ENCODE measurements around the gene MTFMT.

MTFMT gene

GRCh38 chr15:65004993-65005392 is 24.4 kb downstream of the MTFMT start:
- 99% methylated on average over 3 of the region's 3 CpGs for WGBS

GRCh38 chr15:64997745-64998375 is 31.6 kb downstream of the MTFMT start:
- H3K4me1 ChIP-seq (ENCODE audit: insufficient read depth, low read length) = no peaks in the 10 kb centered on the region
- H3K36me3 ChIP-seq (ENCODE audit: insufficient read depth, low read length) = peaks cover 4% of the 10 kb centered on the region; the same call in 1 of the 2 replicates
- no peaks in the 10 kb centered on the region for H3K9me3 ChIP-seq (ENCODE audit: insufficient read depth, low read depth, low read length)
- H3K9ac ChIP-seq (ENCODE audit: low read depth, low read length) = no peak overlapping the region
- no peak overlapping the region for H3K27ac ChIP-seq (ENCODE audit: low read depth, low read length)
- 89% methylated on average over 4 of the region's 4 CpGs for WGBS
- H3K4me3 ChIP-seq (ENCODE audit: low read length) = no peak overlapping the region
- H3K27me3 ChIP-seq (ENCODE audit: insufficient read depth, low read length) = no peaks in the 10 kb centered on the region

More at GRCh38 chr15:65004993-65005392, 24.4 kb downstream of the MTFMT start:
- H3K4me1 ChIP-seq (ENCODE audit: insufficient read depth, low read length) = no peaks in the 10 kb centered on the region
- H3K9ac ChIP-seq (ENCODE audit: low read depth, low read length) = no peak overlapping the region
- no peaks in the 10 kb centered on the region for H3K27me3 ChIP-seq (ENCODE audit: insufficient read depth, low read length)
- peaks cover 28% of the 10 kb centered on the region for H3K36me3 ChIP-seq (ENCODE audit: insufficient read depth, low read length)
- peaks cover 3% of the 10 kb centered on the region; the same call in 1 of the 2 replicates for H3K9me3 ChIP-seq (ENCODE audit: insufficient read depth, low read depth, low read length)
- no peak overlapping the region for H3K27ac ChIP-seq (ENCODE audit: low read depth, low read length)
- no peak overlapping the region for H3K4me3 ChIP-seq (ENCODE audit: low read length)

- no peak overlapping the region for H3K27ac ChIP-seq (ENCODE audit: low read depth, low read length)
- H3K9me3 ChIP-seq (ENCODE audit: insufficient read depth, low read depth, low read length) = no peaks in the 10 kb centered on the region
- H3K9ac ChIP-seq (ENCODE audit: low read depth, low read length) = no peak overlapping the region
- 93% methylated on average over 5 of the region's 5 CpGs for WGBS
- no peaks in the 10 kb centered on the region for H3K36me3 ChIP-seq (ENCODE audit: insufficient read depth, low read length)
- no peaks in the 10 kb centered on the region for H3K27me3 ChIP-seq (ENCODE audit: insufficient read depth, low read length)
- no peak overlapping the region for H3K4me3 ChIP-seq (ENCODE audit: low read length)
- H3K4me1 ChIP-seq (ENCODE audit: insufficient read depth, low read length) = no peaks in the 10 kb centered on the region
Measured at GRCh38 chr15:64997066-64997465, 32.4 kb downstream of the MTFMT start.

GRCh38 chr15:64993290-64993689 is 36.1 kb downstream of the MTFMT start:
- Histone ChIP-seq H3K27me3 (ENCODE audit: insufficient read depth, low read length) (no peaks in the 10 kb centered on the region), H3K4me1 (ENCODE audit: insufficient read depth, low read length) (0 out of 2 replicates have a peak, but pooled peaks cover 4% of the 10 kb centered on the region), H3K36me3 (ENCODE audit: insufficient read depth, low read length) (no peaks in the 10 kb centered on the region), H3K9me3 (ENCODE audit: insufficient read depth, low read depth, low read length) (no peaks in the 10 kb centered on the region), H3K9ac (ENCODE audit: low read depth, low read length) (no peak overlapping the region), H3K4me3 (ENCODE audit: low read length) (no peak overlapping the region), H3K27ac (ENCODE audit: low read depth, low read length) (no peak overlapping the region)
- WGBS = 100% methylated on average over 1 of the region's 1 CpG

GRCh38 chr15:64991536-64992135 is 37.8 kb downstream of the MTFMT start:
- Histone ChIP-seq H3K9me3 (ENCODE audit: insufficient read depth, low read depth, low read length) (no peaks in the 10 kb centered on the region), H3K4me3 (ENCODE audit: low read length) (no peak overlapping the region), H3K4me1 (ENCODE audit: insufficient read depth, low read length) (0 out of 2 replicates have a peak, but pooled peaks cover 4% of the 10 kb centered on the region), H3K9ac (ENCODE audit: low read depth, low read length) (no peak overlapping the region), H3K36me3 (ENCODE audit: insufficient read depth, low read length) (no peaks in the 10 kb centered on the region; the same call in 1 of the 2 replicates), H3K27me3 (ENCODE audit: insufficient read depth, low read length) (no peaks in the 10 kb centered on the region), H3K27ac (ENCODE audit: low read depth, low read length) (no peak overlapping the region)
- WGBS = 91% methylated on average over 1 of the region's 2 CpGs

- 7% methylated on average over 9 of the region's 9 CpGs for WGBS
- Histone ChIP-seq H3K9ac (ENCODE audit: low read depth, low read length) (peak overlapping the region; percentile 54), H3K4me3 (ENCODE audit: low read length) (peak overlapping the region; percentile 82), H3K36me3 (ENCODE audit: insufficient read depth, low read length) (no peaks in the 10 kb centered on the region; the same call in 1 of the 2 replicates), H3K27ac (ENCODE audit: low read depth, low read length) (no peak overlapping the region), H3K27me3 (ENCODE audit: insufficient read depth, low read length) (no peaks in the 10 kb centered on the region), H3K9me3 (ENCODE audit: insufficient read depth, low read depth, low read length) (no peaks in the 10 kb centered on the region), H3K4me1 (ENCODE audit: insufficient read depth, low read length) (0 out of 2 replicates have a peak, but pooled peaks cover 4% of the 10 kb centered on the region)
Measured at GRCh38 chr15:64990168-64990470, 39.3 kb downstream of the MTFMT start.

GRCh38 chr15:64989416-64990167 is 39.8 kb downstream of the MTFMT start, which contains the start of gene SPG21:
SPG21 (minus strand) TSS chr15:64989914; CDS start chr15:64983569, 6,345 bp downstream.
- H3K36me3 ChIP-seq (ENCODE audit: insufficient read depth, low read length) = no peaks in the 10 kb centered on the region; the same call in 1 of the 2 replicates
- no peaks in the 10 kb centered on the region for H3K27me3 ChIP-seq (ENCODE audit: insufficient read depth, low read length)
- H3K9me3 ChIP-seq (ENCODE audit: insufficient read depth, low read depth, low read length) = no peaks in the 10 kb centered on the region
- peak within 1 kb of the TSS; percentile 85 for H3K9ac ChIP-seq (ENCODE audit: low read depth, low read length)
- H3K27ac ChIP-seq (ENCODE audit: low read depth, low read length) = peak within 1 kb of the TSS; percentile 64; the same call in 1 of the 2 replicates
- H3K4me1 ChIP-seq (ENCODE audit: insufficient read depth, low read length) = 0 out of 2 replicates have a peak, but pooled peaks cover 4% of the 10 kb centered on the region
- WGBS = under 1% methylated on average over 75 of the region's 75 CpGs
- peak within 1 kb of the TSS; percentile 82 for H3K4me3 ChIP-seq (ENCODE audit: low read length)

GRCh38 chr15:64987136-64987535 is 42.3 kb downstream of the MTFMT start:
- WGBS = 88% methylated on average over 3 of the region's 3 CpGs
- H3K4me1 ChIP-seq (ENCODE audit: insufficient read depth, low read length) = 0 out of 2 replicates have a peak, but pooled peaks cover 4% of the 10 kb centered on the region

GRCh38 chr15:64985366-64986033 is 43.9 kb downstream of the MTFMT start:
- no peaks in the 10 kb centered on the region for H3K9me3 ChIP-seq (ENCODE audit: insufficient read depth, low read depth, low read length)
- WGBS = 94% methylated on average over 9 of the region's 9 CpGs
- H3K4me3 ChIP-seq (ENCODE audit: low read length) = no peak overlapping the region
- H3K27ac ChIP-seq (ENCODE audit: low read depth, low read length) = no peak overlapping the region
- no peaks in the 10 kb centered on the region; the same call in none of the 2 replicates for H3K36me3 ChIP-seq (ENCODE audit: insufficient read depth, low read length)
- H3K4me1 ChIP-seq (ENCODE audit: insufficient read depth, low read length) = 0 out of 2 replicates have a peak, but pooled peaks cover 12% of the 10 kb centered on the region
- no peak overlapping the region for H3K9ac ChIP-seq (ENCODE audit: low read depth, low read length)
- no peaks in the 10 kb centered on the region for H3K27me3 ChIP-seq (ENCODE audit: insufficient read depth, low read length)

More at GRCh38 chr15:64987136-64987535, 42.3 kb downstream of the MTFMT start:
- Histone ChIP-seq H3K9ac (ENCODE audit: low read depth, low read length) (no peak overlapping the region), H3K27ac (ENCODE audit: low read depth, low read length) (no peak overlapping the region), H3K27me3 (ENCODE audit: insufficient read depth, low read length) (no peaks in the 10 kb centered on the region), H3K4me3 (ENCODE audit: low read length) (no peak overlapping the region), H3K9me3 (ENCODE audit: insufficient read depth, low read depth, low read length) (no peaks in the 10 kb centered on the region), H3K36me3 (ENCODE audit: insufficient read depth, low read length) (no peaks in the 10 kb centered on the region; the same call in none of the 2 replicates)

GRCh38 chr15:64982472-64982871 is 47.0 kb downstream of the MTFMT start:
- Histone ChIP-seq H3K9me3 (ENCODE audit: insufficient read depth, low read depth, low read length) (no peaks in the 10 kb centered on the region), H3K27me3 (ENCODE audit: insufficient read depth, low read length) (no peaks in the 10 kb centered on the region), H3K4me1 (ENCODE audit: insufficient read depth, low read length) (peaks cover 26% of the 10 kb centered on the region), H3K36me3 (ENCODE audit: insufficient read depth, low read length) (peaks cover 5% of the 10 kb centered on the region), H3K9ac (ENCODE audit: low read depth, low read length) (no peak overlapping the region), H3K27ac (ENCODE audit: low read depth, low read length) (no peak overlapping the region), H3K4me3 (ENCODE audit: low read length) (no peak overlapping the region)
- WGBS = 95% methylated on average over 1 of the region's 1 CpG

Measured in HUES64 (cell line).